K562 (cell line): ENCODE results near the gene AGR2.

ENCODE experiments used
- ELF4 ChIP-seq: fragments of 450-650 bp; formaldehyde crosslinking; IDR thresholded peaks from 2 replicates; pipeline ENCODE4 v1.4.0; 2022; ENCODE audit warnings: missing genetic modification characterization
- EP300 ChIP-seq: IDR thresholded peaks from 2 replicates; pipeline ENCODE4 v1.6.1; 2012; ENCODE audit warnings: low read length, improper control_type of control experiment
- FOXM1 ChIP-seq, 2 experiments: fragments of 450-650 bp in 1 of 2; sonication (generic) in 1 of 2; formaldehyde crosslinking in 1 of 2; IDR thresholded peaks; 2 replicates each; pipeline versions ENCODE4 v1.6.1 to v1.9.0; 2017 to 2022; ENCODE audit warnings: low read depth in 2 of 2, mild to moderate bottlenecking in 2 of 2, missing genetic modification reagents in 1 of 2, moderate library complexity in 1 of 2
- KDM1A ChIP-seq, 2 experiments: fragments of 450-650 bp; IDR thresholded peaks; 2 replicates each; pipeline ENCODE4 v1.6.1; 2016; ENCODE audit warnings: mild to moderate bottlenecking in 2 of 2
- NFIX ChIP-seq: fragments of 250-450 bp; sonication (Bioruptor Pico); IDR thresholded peaks from 2 replicates; pipeline ENCODE4 v1.4.0; 2020; ENCODE audit warnings: low read depth, mild to moderate bottlenecking, moderate library complexity
- NRF1 ChIP-seq, 2 experiments: fragments of 450-650 bp; IDR thresholded peaks in 1 of 2; conservative IDR thresholded peaks in 1 of 2; 2 replicates each; pipeline ENCODE4 v1.6.1; 2014; ENCODE audit warnings: mild to moderate bottlenecking in 2 of 2
- RCOR1 ChIP-seq, 2 experiments: IDR thresholded peaks; 2 replicates each; pipeline ENCODE4 v1.6.1; 2012; ENCODE audit warnings: low read depth in 2 of 2, low read length in 2 of 2, borderline replicate concordance in 1 of 2, improper control_type of control experiment in 1 of 2
- TARDBP ChIP-seq: fragments of 450-650 bp; IDR thresholded peaks from 2 replicates; pipeline ENCODE4 v1.6.1; 2016
- ZNF224 ChIP-seq: sonication (generic); formaldehyde crosslinking; IDR thresholded peaks from 2 replicates; pipeline ENCODE4 v1.8.0; 2022; ENCODE audit warnings: mild to moderate bottlenecking, missing genetic modification reagents
- TF ChIP-seq, protein P1 (sequence below), 2 experiments: fragments of 450-650 bp; conservative IDR thresholded peaks; 2 replicates each; pipeline ENCODE4 v1.6.1; 2017; ENCODE audit warnings: mild to moderate bottlenecking in 2 of 2, moderate library complexity in 2 of 2
- TF ChIP-seq, protein P2 (sequence below), 3 experiments: IDR thresholded peaks in 2 of 3; conservative IDR thresholded peaks in 1 of 3; 2 replicates each; pipeline ENCODE4 v1.5.1; 2011 to 2012; ENCODE audit warnings: low read length in 3 of 3, mild to moderate bottlenecking in 3 of 3, control low read depth in 2 of 3, improper control_type of control experiment in 1 of 3, inconsistent platforms in 1 of 3, low read depth in 1 of 3, mixed read lengths in 1 of 3, moderate library complexity in 1 of 3; ENCODE audit not compliant: insufficient read depth in 2 of 3

DNA sequence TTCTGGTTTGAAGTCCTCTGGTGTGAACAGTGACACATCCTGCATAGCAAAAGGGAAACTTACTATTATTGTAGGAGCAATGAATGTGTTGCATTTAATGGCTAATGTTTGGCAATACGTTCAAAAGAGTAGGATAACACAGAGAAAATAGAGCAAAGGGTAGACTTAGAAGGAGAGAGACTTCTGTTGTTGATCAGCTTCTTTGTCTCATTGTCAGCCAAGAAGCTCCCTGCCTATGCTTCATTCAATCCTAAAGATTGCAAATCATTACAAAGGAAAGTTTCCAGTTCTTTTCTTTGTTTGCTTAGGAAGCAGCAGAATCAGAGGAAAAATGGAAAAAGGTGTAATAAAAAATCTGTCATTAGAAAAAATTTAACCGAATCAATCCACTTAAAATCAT, 59.2 kb downstream of the AGR2 start:
- TF ChIP-seq ZNF224 (CRISPR knock-in tag) = no peak
- no peak for TF ChIP-seq RCOR1 (IDR thresholded peaks at IDR 0.05; ENCODE audit: borderline replicate concordance in 1 of 2, low read depth in 2 of 2, low read length in 2 of 2)
- no peak for TF ChIP-seq NRF1 (conservative IDR thresholded peaks at IDR 0.05 in 1 of 2, IDR thresholded peaks at IDR 0.05 in 1 of 2)
- no peak for TF ChIP-seq ELF4 (CRISPR knock-in tag)
- TF ChIP-seq, protein P1, sequence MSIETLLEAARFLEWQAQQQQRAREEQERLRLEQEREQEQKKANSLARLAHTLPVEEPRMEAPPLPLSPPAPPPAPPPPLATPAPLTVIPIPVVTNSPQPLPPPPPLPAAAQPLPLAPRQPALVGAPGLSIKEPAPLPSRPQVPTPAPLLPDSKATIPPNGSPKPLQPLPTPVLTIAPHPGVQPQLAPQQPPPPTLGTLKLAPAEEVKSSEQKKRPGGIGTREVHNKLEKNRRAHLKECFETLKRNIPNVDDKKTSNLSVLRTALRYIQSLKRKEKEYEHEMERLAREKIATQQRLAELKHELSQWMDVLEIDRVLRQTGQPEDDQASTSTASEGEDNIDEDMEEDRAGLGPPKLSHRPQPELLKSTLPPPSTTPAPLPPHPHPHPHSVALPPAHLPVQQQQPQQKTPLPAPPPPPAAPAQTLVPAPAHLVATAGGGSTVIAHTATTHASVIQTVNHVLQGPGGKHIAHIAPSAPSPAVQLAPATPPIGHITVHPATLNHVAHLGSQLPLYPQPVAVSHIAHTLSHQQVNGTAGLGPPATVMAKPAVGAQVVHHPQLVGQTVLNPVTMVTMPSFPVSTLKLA (conservative IDR thresholded peaks at IDR 0.05) = no peak
- TF ChIP-seq EP300 = no peak
- no peak for TF ChIP-seq TARDBP
- no peak for TF ChIP-seq FOXM1 (IDR thresholded peaks at IDR 0.05; ENCODE audit: low read depth)
- no peak for TF ChIP-seq FOXM1 (CRISPR knock-in tag; IDR thresholded peaks at IDR 0.05; ENCODE audit: low read depth)
- TF ChIP-seq, protein P2, sequence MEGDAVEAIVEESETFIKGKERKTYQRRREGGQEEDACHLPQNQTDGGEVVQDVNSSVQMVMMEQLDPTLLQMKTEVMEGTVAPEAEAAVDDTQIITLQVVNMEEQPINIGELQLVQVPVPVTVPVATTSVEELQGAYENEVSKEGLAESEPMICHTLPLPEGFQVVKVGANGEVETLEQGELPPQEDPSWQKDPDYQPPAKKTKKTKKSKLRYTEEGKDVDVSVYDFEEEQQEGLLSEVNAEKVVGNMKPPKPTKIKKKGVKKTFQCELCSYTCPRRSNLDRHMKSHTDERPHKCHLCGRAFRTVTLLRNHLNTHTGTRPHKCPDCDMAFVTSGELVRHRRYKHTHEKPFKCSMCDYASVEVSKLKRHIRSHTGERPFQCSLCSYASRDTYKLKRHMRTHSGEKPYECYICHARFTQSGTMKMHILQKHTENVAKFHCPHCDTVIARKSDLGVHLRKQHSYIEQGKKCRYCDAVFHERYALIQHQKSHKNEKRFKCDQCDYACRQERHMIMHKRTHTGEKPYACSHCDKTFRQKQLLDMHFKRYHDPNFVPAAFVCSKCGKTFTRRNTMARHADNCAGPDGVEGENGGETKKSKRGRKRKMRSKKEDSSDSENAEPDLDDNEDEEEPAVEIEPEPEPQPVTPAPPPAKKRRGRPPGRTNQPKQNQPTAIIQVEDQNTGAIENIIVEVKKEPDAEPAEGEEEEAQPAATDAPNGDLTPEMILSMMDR (IDR thresholded peaks at IDR 0.05 in 2 of 3, conservative IDR thresholded peaks at IDR 0.05 in 1 of 3; ENCODE audit: insufficient read depth in 2 of 3, low read depth in 1 of 3, low read length in 3 of 3) = no peak
- no peak for TF ChIP-seq NFIX (CRISPR knock-in tag)
- no peak for TF ChIP-seq KDM1A (IDR thresholded peaks at IDR 0.05)
